ENCODE data around the gene VGLL4.
A peak's percentile ranks its signal among the peaks of the same experiment; 100 is the strongest.
"Not testable (repeated sequence)": the region's sequence is repeated elsewhere in the genome, so short reads cannot be mapped to it uniquely, and the experiment has no call there.

VGLL4 gene, protein sequence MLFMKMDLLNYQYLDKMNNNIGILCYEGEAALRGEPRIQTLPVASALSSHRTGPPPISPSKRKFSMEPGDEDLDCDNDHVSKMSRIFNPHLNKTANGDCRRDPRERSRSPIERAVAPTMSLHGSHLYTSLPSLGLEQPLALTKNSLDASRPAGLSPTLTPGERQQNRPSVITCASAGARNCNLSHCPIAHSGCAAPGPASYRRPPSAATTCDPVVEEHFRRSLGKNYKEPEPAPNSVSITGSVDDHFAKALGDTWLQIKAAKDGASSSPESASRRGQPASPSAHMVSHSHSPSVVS

GRCh38 chr3:11643605-11644087 lies at the start of gene VGLL4:
Gene VGLL4 (minus strand): TSS chr3:11643915. CDS start chr3:11643518, 397 bp downstream.
- TF ChIP-seq CTCF (IDR thresholded peaks at IDR 0.05; ENCODE audit: low read depth, low read length, missing control alignments): no peak
- peak; percentile 54 for DNase-seq (ENCODE audit: extremely low read depth, low read depth)
- H3K4me3 ChIP-seq (replicated peaks; ENCODE audit: low read depth, low read length): peak within 1 kb of the TSS; percentile 79

DNA sequence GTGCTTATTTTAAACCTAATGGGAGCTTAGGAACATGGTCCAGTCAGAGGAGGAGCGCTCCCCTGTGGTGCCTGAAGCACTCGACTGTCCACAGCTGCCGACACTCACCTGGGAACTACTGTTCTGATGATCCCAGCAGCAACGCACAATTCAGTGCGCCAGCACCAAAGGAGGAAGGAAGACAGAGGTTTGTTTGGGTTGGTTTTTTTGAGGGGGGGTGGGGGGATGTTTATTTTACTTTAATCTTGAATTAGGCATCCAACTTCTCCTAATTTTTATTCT lies 48.8 kb upstream of the VGLL4 start:
- H3K4me3 ChIP-seq (replicated peaks; ENCODE audit: low read depth, low read length): no peak overlapping the region
- DNase-seq (ENCODE audit: extremely low read depth, low read depth): no peak
- no peak for TF ChIP-seq CTCF (IDR thresholded peaks at IDR 0.05; ENCODE audit: low read depth, low read length, missing control alignments)

DNA sequence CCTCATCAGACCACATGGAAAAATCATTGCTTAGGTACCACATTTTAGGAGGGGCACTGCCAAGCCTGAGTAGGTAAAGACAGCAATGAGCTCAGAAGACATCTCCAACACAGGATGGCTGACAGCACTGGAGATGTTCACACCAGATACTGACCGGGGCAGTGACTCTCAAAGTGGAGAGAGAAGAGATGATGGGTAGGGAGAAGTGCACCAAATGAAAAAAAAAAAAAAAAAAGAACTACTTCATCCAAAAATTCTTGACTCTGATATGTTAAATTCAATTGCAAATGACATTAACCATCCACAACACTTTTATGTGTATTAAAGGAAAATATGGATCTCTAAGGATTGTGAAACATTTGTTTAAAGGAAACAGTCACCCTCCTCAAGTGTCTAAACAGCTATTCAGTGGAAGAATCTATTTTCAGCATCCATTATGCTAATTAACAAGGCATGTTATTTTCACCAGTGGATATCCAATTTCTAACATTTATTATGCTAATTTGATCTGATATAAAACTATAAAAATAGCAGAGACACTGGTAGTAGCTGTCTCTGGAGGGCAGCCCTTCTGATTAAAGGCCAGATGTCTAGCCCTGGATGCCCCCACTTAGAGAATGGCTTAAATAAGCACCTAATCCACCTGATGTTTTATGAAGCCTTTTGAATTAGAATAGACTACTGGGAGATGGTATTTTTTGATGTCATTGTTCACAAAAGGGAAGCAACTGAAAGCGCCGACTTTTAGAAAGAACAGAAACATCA lies 48.2 kb upstream of the VGLL4 start:
- no peak overlapping the region for H3K4me3 ChIP-seq (replicated peaks; ENCODE audit: low read depth, low read length)
- no peak for DNase-seq (ENCODE audit: extremely low read depth, low read depth)
- TF ChIP-seq CTCF (IDR thresholded peaks at IDR 0.05; ENCODE audit: low read depth, low read length, missing control alignments): no peak

- no peak for DNase-seq (ENCODE audit: extremely low read depth, low read depth)
- no peak overlapping the region for H3K4me3 ChIP-seq (replicated peaks; ENCODE audit: low read depth, low read length)
- TF ChIP-seq CTCF (IDR thresholded peaks at IDR 0.05; ENCODE audit: low read depth, low read length, missing control alignments): no peak
Measured at GRCh38 chr3:11690863-11691766, 47.4 kb upstream of the VGLL4 start.

GRCh38 chr3:11689749-11690148 lies 46.0 kb upstream of the VGLL4 start:
- no peak for DNase-seq (ENCODE audit: extremely low read depth, low read depth)
- no peak for TF ChIP-seq CTCF (IDR thresholded peaks at IDR 0.05; ENCODE audit: low read depth, low read length, missing control alignments)
- no peak overlapping the region for H3K4me3 ChIP-seq (replicated peaks; ENCODE audit: low read depth, low read length)

DNA sequence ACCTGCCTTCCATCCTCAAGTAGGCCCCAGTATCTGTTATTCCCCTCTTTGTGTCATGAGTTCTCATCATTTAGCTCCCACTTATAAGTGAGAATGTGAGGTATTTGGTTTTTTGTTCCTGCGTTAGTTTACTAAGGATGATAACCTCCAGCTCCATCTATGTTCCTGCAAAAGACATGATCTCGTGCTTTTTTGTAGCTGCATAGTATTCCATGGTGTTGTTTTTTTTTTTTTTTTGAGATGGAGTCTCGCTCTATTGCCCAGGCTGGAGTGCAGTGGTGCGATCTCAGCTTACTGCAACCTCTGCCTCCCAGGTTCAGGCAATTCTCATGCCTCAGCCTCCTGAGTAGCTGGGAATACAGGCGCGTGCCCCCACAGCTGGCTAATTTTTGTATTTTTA lies 41.3 kb upstream of the VGLL4 start:
- H3K4me3 ChIP-seq (replicated peaks; ENCODE audit: low read depth, low read length); DNase-seq (ENCODE audit: extremely low read depth, low read depth): not testable (repeated sequence)

DNA sequence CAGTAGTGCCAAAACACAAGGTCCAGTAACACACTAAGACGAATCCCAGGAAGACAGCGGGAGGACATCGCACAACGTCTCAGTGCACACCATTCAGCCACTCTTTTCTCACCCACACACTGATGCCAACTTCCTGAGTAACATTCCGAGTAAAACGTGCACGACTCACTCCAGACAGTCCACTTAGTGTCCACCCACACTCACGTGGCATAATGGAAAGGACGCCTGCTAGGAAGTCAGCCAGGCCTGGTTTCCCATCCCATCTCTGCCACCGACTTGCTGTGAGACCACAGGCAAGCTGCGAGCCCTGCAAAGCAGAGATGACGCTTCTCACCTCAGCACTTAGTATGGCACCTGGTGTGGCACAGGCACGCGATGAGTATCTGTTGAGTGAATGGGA lies 36.8 kb upstream of the VGLL4 start:
- no peak for DNase-seq (ENCODE audit: extremely low read depth, low read depth)
- H3K4me3 ChIP-seq (replicated peaks; ENCODE audit: low read depth, low read length): no peak overlapping the region
- no peak for TF ChIP-seq CTCF (IDR thresholded peaks at IDR 0.05; ENCODE audit: low read depth, low read length, missing control alignments)
